GM18951 (cell line): ENCODE results near the gene CDYL2.
A peak's percentile ranks its signal among the peaks of the same experiment; 100 is the strongest.
"Not testable (repeated sequence)": the region's sequence is repeated elsewhere in the genome, so short reads cannot be mapped to it uniquely, and the experiment has no call there.

ENCODE experiments used
- POLR2A ChIP-seq: IDR thresholded peaks from 4 replicates; pipeline ENCODE4 v1.6.1; 2011; ENCODE audit warnings: mild to moderate bottlenecking; ENCODE audit not compliant: insufficient read length, insufficient read depth; ENCODE audit errors: extremely low read depth
- in situ Hi-C: fragments of 300-500 bp; cut with MboI; formaldehyde crosslinking; loops from one replicate; pipeline ENCODE4 v1.12.0; 2022; ENCODE audit warnings: low sequenced_read_pairs, mixed read lengths, inconsistent platforms; ENCODE audit not compliant: unreplicated experiment

CDYL2 gene

DNA sequence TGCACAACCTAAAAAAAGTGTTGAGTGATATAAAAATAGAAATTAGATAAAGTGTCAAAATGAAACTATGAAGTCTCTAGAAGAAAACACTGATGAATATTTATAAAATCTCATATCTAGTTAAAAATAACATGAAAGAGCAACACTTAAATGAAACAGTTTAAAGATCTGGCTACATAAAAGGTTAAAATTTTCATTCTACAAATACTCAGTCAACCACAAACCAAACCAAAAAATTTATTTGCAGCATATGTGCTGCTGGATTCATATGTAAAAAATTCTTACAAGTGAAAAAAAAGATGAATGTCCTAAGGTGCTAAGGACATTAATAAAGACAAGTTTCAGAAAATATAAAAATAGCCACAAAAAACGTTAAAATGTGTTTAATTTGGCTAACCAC is 22.6 kb upstream of the CDYL2 start:
- in situ Hi-C loops = loop anchor here (10.0 kb wide), 1 partner anchor 292 kb away; no protein-coding TSS in a partner anchor
- TF ChIP-seq POLR2A = no peak

DNA sequence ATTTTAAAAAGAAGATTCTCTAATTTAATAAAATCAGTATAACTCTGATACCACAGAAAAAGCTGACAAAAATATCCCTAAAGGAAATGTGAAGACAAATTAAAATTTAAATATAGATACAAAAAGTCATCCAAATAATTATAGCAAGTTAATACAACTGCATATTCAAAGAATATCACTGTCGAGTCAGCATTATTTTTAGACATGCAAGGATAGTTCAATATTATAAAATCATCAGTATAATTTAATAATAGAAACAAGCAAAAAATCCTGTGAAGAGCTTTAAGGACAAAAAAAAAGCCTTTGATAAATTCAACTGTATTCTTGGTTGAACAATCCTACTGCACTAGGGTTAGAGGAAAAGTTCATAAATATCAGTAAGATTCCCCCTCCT is 21.0 kb upstream of the CDYL2 start:
- TF ChIP-seq POLR2A = no peak
- in situ Hi-C loops = loop anchor here (10.0 kb wide), 1 partner anchor 291 kb away; no protein-coding TSS in a partner anchor

DNA sequence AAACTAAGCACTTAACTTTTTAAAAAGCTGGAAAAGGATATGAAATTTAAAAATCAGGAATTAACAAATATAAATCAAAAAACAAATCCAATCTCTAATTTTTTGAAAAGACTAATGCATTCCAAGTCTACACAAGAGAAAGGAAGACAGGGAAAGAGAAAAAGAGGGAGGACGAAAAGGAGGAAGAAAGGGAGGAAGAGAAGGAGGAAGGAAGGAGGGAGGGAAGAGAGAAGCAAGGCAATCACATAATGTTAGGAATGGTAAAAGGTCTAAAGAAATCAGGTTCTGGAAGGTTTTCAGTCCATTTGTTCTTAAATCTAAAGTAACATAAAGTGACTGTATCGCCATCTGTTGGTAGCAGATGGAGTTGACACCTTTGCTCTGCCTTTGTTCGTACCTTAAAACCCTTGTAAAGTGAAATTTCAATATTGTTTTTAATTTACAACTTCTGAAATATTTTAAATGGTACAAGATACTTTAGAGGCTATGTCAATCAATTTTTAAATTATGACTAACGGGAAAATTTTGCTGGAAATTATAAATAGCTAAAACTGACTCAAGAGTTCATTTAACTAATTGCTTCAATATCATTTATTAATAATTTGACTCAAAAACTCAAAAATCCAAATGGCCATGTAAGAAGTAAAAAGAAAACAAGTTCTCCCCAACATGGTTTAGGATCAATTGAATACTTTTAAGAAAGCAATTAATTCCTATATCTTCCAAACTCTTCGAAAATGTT is 20.4 kb upstream of the CDYL2 start:
- in situ Hi-C loops = loop anchor here (10.0 kb wide), 1 partner anchor 290 kb away; no protein-coding TSS in a partner anchor

DNA sequence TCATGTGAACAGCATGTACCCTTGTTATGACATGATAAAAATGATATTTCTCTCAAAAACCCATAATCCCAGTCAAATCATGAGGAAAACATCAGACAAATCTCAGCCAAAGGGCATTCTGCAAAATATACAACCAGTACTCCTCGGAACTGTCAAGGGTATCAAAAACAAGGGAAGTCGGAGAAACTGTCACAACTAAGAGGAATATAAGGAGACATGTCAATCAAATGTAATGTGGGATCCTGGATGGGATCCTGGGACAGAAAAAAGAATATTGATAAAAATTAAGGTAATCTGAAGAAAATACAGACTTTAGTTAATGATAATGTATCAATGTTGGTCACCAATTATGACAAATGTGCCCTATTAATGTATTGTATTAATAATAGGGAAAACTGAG is 15.6 kb upstream of the CDYL2 start:
- no peak for TF ChIP-seq POLR2A
- in situ Hi-C loops = loop anchor here (10.0 kb wide), 1 partner anchor 285 kb away; no protein-coding TSS in a partner anchor

More for the DNA sequence above, 20.4 kb upstream of the CDYL2 start:
- TF ChIP-seq POLR2A = no peak

DNA sequence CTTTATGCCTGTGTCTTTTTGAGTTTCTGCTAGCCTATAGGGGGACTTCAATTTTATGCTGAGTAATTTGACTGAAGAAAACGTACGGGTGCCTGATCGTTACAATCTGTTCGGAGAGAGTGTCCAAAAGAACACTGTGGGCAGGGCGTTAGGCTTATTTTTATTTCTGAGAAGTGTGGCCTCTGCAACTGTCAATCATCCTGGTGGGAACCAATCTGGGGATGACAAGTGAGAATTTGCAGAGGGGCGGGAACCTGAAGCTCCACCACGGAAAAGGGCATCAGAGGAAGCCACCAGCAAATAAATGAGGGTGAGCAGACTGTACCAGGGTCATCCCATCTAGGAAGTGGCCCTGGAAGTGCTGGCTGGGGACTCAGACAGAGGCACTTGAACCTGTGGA is 12.0 kb upstream of the CDYL2 start:
- no peak for TF ChIP-seq POLR2A
- in situ Hi-C loops = no loop called here

DNA sequence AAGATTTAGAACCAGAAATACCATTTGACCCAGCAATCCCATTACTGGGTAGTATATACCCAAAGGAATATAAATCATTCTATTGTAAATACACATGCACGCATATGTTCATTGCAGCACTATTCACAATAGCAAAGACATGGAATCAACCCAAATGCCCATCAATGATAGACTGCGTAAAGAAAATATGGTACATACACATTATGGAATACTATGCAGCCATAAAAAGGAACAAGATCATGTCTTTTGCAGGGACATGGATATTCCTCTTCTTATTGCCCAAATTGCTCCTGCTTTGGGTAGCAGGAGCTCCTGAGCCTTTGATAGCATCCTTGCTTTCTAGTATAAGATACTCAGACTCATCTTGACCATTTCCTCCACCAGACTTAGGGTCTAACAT is 10.9 kb upstream of the CDYL2 start:
- in situ Hi-C loops = not testable (repeated sequence)

DNA sequence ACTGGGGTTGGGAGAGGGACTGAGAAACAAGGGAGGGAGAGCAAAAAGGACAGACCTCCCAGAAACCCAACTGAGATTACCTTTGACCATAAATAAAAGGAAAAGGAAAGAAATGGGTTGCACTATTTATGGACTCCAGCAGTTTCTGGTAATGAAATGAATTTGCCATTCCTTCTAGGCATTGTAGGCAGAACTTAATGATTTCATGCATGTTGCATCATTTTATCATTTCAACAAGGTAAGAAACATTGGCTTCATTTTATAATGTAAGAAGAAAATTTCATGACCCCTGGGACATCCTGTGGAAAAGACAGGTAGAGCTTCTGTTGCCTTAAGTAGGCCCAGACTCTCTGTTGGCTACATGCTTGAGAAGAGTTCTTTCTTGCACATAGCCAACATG is 8.2 kb upstream of the CDYL2 start:
- in situ Hi-C loops = no loop called here
- no peak for TF ChIP-seq POLR2A

DNA sequence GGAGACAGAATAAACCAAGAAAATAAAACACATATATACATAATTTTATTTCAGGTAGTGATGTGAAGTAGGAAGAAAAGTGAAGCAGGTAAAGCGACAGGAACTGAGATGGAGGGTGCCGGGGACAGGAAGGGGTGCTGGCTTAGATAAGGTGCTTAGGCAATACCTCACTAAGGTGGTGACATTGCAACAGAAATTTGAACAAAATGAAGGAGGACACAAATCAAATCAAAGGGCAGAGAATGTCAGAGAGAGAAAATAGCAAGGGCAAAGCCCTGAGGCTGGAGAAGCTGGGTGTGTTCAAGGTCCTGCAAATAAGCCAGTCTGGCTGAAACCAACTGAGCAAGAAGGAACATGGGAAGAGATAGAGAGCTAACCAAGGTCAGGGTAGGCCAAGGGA is 5.0 kb upstream of the CDYL2 start:
- in situ Hi-C loops = no loop called here
- no peak for TF ChIP-seq POLR2A

DNA sequence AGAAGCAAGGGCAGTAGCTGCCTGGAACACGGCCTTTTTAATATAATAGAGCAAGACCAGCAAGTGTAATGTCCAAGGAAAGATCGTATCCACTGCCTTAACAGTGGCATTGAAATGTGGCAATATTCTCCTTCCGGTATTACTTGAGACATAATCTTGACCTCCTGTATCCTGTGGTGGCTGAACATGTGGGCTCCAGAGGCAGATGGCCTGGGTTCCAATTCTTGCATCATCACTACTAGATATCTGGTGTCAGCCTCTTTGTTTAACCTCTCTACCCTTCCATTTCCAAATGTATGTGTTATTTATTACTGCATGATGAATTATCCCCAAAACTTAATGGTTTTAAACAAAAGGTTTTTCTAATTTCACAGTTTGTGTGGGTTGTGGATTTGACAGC is 3.5 kb upstream of the CDYL2 start:
- in situ Hi-C loops = no loop called here
- TF ChIP-seq POLR2A = no peak

DNA sequence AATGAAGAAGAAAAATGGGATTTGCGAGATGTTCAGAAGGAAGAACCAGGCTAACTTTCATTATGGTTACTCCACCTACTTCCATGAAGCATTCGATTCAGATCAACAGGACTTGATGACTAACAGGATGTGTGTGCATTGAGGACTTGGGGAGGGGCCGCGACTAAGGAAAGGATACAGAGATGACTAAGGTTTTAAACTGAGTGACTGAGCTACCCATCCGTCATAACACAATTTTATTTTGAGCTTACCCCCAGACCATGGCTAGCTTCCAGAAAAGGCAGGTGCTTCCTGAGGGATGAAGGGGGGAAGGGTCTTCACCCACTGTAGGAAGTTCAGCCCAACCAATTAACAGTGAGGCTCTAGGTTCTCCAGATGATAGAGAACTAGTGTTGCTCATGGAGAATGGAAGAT is 2.5 kb upstream of the CDYL2 start:
- TF ChIP-seq POLR2A = no peak
- in situ Hi-C loops = no loop called here

DNA sequence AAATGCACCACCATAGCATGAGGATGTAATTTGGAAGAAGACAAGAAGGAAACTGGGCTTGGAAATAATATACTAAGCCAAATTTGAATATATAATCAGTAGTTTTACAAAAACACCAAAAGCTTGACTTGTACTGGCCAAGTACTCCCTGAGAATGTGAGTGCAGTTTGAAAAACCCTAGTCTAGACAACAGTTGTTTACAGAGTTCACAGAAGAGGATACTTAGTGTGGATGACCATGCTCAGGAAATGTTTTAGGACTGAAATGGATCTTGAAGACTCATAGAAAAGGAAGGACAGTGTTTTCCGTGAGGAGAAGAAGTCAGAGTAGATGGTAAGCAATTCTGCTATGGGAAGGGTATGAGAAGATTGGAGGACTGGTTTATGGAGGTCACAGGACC is 1.9 kb upstream of the CDYL2 start:
- in situ Hi-C loops = no loop called here
- TF ChIP-seq POLR2A = no peak

DNA sequence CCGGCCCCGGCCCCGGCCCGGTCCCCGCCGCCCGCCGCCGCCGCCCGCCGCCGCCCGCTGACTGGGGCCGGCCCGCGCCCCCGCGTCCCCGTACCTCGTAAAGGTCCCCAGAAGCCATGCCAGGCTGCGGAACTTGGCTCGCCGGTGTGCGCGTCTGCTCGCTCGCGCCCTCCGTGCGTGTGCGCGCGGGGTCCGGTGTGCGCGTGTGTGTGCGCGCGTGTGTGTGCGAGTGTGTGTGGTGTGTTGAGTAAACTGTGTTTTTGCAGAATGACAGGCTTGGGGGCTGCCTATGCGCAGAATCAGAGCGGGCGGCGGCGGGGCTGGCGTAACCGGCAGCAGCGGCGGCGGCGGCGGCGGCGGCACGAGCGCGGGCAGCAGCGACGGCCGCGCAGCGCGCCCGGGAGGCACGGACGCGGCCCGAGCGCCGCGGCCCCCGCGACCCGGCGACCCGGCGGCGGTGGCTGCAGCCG is 307 bp downstream of the CDYL2 start:
- in situ Hi-C loops = no loop called here
- peak; percentile 11 for TF ChIP-seq POLR2A

DNA sequence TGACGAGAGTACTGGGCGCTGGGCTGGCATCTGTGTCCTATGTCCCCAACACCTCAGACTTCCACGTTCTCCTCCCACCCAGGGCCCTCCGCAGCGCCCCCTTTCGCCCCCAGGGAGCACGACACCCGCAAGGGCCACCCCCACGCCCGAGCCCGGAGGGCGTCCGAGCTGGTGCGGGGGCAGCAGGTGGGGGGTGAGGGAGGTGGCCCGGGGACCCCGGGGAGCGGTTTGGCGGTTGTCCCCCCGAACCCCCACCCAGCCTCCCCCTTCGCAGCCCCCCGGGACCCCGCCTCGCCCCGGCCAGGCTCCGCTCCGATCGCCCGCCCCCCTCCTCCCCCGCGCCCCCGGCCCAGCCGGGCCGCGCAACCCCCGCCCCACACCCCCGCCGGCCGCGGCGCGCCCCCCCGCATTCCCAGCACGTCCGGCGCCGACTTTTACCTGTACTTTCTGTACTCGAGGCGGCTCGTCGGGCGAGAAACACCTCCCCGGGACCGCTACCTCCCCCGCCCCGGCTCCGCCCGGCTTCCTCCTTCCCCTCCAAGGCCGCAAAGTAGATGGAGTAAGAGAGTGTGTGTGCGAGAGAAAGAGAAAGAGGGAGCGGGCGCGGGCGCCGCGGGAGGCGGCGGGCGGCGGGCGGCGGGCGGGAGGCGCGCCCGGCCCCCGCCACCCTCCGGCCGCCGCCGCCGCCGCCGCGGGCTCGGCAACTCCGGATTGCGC is 901 bp downstream of the CDYL2 start:
- no peak for TF ChIP-seq POLR2A
- in situ Hi-C loops = no loop called here

DNA sequence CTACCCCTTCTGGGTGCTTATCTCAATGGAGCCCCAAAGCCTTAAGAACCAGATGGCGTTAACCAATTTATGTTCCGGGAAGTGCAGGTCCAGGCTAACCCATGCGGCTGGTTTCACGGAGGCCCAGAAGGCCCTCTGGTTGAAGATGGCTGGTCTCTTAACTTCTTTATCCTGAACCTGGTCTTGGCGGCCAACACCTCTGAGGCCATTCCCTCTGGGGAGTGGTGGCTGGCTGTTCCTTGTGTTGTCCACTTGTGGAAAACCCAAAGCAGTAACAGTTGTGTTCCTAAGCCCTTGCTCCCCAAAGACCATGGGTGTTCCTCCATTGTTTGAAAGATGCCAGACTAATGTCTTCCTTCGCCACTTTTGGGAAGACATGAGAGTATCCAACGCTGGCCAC is 1.5 kb downstream of the CDYL2 start:
- in situ Hi-C loops = no loop called here

More for the DNA sequence above, 1.5 kb downstream of the CDYL2 start:
- no peak for TF ChIP-seq POLR2A
